ENCODE measurements around the gene NAA16. TPM values are rescaled to one million over a fixed set of nuclear protein-coding genes. Genes with fewer than 3 reads are reported as not detected.

The NAA16 gene
- total and polyA plus RNA-seq, 2 of the 4 experiments (the other 2 are of a cell fraction): 6.6 to 8.8 TPM

- no peak overlapping the region for H3K18ac ChIP-seq (ENCODE audit: low read depth, low read length)
- no peaks in the 10 kb centered on the region for H3K4me1 ChIP-seq (ENCODE audit: control insufficient read depth, insufficient read depth, low read length)
- H3K9me3 ChIP-seq (ENCODE audit: control insufficient read depth, insufficient read depth, low read length): no peaks in the 10 kb centered on the region
- no TSS peak for BruUV-seq (replicated peaks)
- H4K5ac ChIP-seq (ENCODE audit: low read depth, low read length): no peak overlapping the region
- H3K27ac ChIP-seq (ENCODE audit: insufficient read depth, low read length): no peak overlapping the region
- no peaks in the 10 kb centered on the region for H3K27me3 ChIP-seq (ENCODE audit: control insufficient read depth, insufficient read depth, low read length)
- in situ Hi-C loops (cut with MboI; ENCODE audit: low sequenced_read_pairs): loop anchor here (25.0 kb wide), 1 partner anchor 212 kb away; no protein-coding TSS in a partner anchor
- H3K9me1 ChIP-seq (ENCODE audit: insufficient read depth, low read length): no peaks in the 10 kb centered on the region
- no peak overlapping the region for H2BK15ac ChIP-seq (ENCODE audit: low read depth, low read length)
- H3K36me3 ChIP-seq (ENCODE audit: control insufficient read depth, insufficient read depth, low read length): no peaks in the 10 kb centered on the region
- no peak overlapping the region for H2BK5ac ChIP-seq (ENCODE audit: low read depth, low read length, poor library complexity, severe bottlenecking)
- no peak for ATAC-seq (ENCODE audit: low read depth)
- no peak overlapping the region; the same call in 1 of the 2 replicates for H3K23ac ChIP-seq (ENCODE audit: low read depth, low read length)
- no peak overlapping the region for H2AK5ac ChIP-seq (ENCODE audit: low read depth, low read length)
- H3K14ac ChIP-seq (replicated peaks; ENCODE audit: low read depth, low read length): no peak overlapping the region
- H4K91ac ChIP-seq (ENCODE audit: insufficient read depth, low read depth, low read length): no peak overlapping the region
- H4K20me1 ChIP-seq (ENCODE audit: insufficient read depth, low read length): no peaks in the 10 kb centered on the region
- no peaks in the 10 kb centered on the region for H3K79me1 ChIP-seq (ENCODE audit: low read depth in 1 of 2, low read length in 2 of 2)
- H3K4me2 ChIP-seq (ENCODE audit: low read depth, low read length): no peak overlapping the region
- no peak for DNase-seq
- WGBS, 2 experiments (ENCODE audit: extremely low coverage in 2 of 2, insufficient read length in 1 of 2): 100% methylated on average over 1 of the region's 4 CpGs; no CpG with 5 or more reads in 1 of the 2 experiments
- no peak overlapping the region for H3K9ac ChIP-seq (ENCODE audit: low read depth, low read length)
- no peak overlapping the region for H2BK20ac ChIP-seq (ENCODE audit: low read depth, low read length)
- TF ChIP-seq BHLHE40 (IDR thresholded peaks at IDR 0.05; ENCODE audit: low read depth, low read length) (no peak), ELK1 (IDR thresholded peaks at IDR 0.05; ENCODE audit: borderline replicate concordance, low read depth, low read length) (no peak), RAD21 (IDR thresholded peaks at IDR 0.05; ENCODE audit: low read length) (no peak), CTCF (conservative IDR thresholded peaks at IDR 0.05; ENCODE audit: low read depth, low read length) (no peak), NFE2L2 (IDR thresholded peaks at IDR 0.05; ENCODE audit: low read depth, low read length) (no peak), MAZ (IDR thresholded peaks at IDR 0.05; ENCODE audit: borderline replicate concordance, low read depth, low read length) (no peak), MXI1 (IDR thresholded peaks at IDR 0.05; ENCODE audit: borderline replicate concordance, low read depth, low read length) (no peak), POLR2A (IDR thresholded peaks at IDR 0.05; ENCODE audit: low read depth, low read length) (no peak), FOS (IDR thresholded peaks at IDR 0.05; ENCODE audit: low read depth, low read length) (no peak), MAFK (IDR thresholded peaks at IDR 0.05; ENCODE audit: low read depth, low read length) (no peak), CHD1 (IDR thresholded peaks at IDR 0.05; ENCODE audit: low read depth, low read length) (no peak)
- dilution Hi-C loops (cut with HindIII; ENCODE audit: low sequenced_read_pairs, unreplicated experiment): no loop called here
- no peak overlapping the region for H2AFZ ChIP-seq (replicated peaks; ENCODE audit: low read length, poor library complexity)
- ChIA-PET POLR2A (ENCODE audit: unreplicated experiment) (no interaction called here), CTCF (no interaction called here)
- no peak overlapping the region for H3K4me3 ChIP-seq (ENCODE audit: insufficient read depth, low read depth, low read length)
- no peak overlapping the region for H2AK9ac ChIP-seq (replicated peaks; ENCODE audit: low read depth, low read length, poor library complexity)
- intact Hi-C loops (cut with micrococcal nuclease): no loop called here
- H4K8ac ChIP-seq (ENCODE audit: low read depth in 2 of 2, low read length in 2 of 2): no peak overlapping the region
- H3K4ac ChIP-seq (ENCODE audit: low read depth, low read length): no peak overlapping the region
- no peak overlapping the region for H2BK120ac ChIP-seq (ENCODE audit: low read depth, low read length)
- H3K56ac ChIP-seq (ENCODE audit: extremely low read depth, insufficient read depth, low read length): no peak overlapping the region
Observed at GRCh38 chr13:41299316-41300094, 11.6 kb upstream of the NAA16 start.

Data from IMR-90 (cell line).